Karpas-422 (cell line): ENCODE data around the gene GPR55. TPM values are rescaled to one million over a fixed set of nuclear protein-coding genes. Genes with fewer than 3 reads are reported as not detected.
A peak's percentile ranks its signal among the peaks of the same experiment; 100 is the strongest.

Source experiments
- DNase-seq: peaks from one replicate; pipeline ENCODE4 v3.0.0-alpha.2; 2015
- H2AFZ ChIP-seq: fragments of 200-600 bp; sonication (generic); 2 replicates; pipeline ENCODE4 v1.6.1; 2014; ENCODE audit warnings: antibody characterized with exemption, low read length, mixed read lengths
- H3K27ac ChIP-seq: fragments of 200-600 bp; sonication (generic); 2 replicates; pipeline ENCODE4 v1.5.1; 2014; ENCODE audit warnings: mild to moderate bottlenecking, low read length, moderate library complexity
- H3K27me3 ChIP-seq: fragments of 200-600 bp; sonication (generic); 2 replicates; pipeline ENCODE4 v1.6.1; 2014; ENCODE audit warnings: low read length, mixed read lengths
- H3K36me3 ChIP-seq: fragments of 200-600 bp; sonication (generic); 2 replicates; pipeline ENCODE4 v1.6.1; 2014; ENCODE audit warnings: low read length, mixed read lengths; ENCODE audit not compliant: insufficient read depth
- H3K4me1 ChIP-seq: fragments of 200-600 bp; sonication (generic); 2 replicates; pipeline ENCODE4 v1.6.1; 2014; ENCODE audit warnings: mild to moderate bottlenecking, low read length, mixed read lengths
- H3K4me2 ChIP-seq: fragments of 200-600 bp; sonication (generic); 2 replicates; pipeline ENCODE4 v1.6.1; 2014; ENCODE audit warnings: low read length, low read depth, mild to moderate bottlenecking; ENCODE audit not compliant: poor library complexity, severe bottlenecking
- H3K4me3 ChIP-seq: fragments of 200-600 bp; sonication (generic); 2 replicates; pipeline ENCODE4 v1.5.1; 2014; ENCODE audit warnings: mild to moderate bottlenecking, antibody characterized with exemption, low read length, mixed read lengths
- H3K79me2 ChIP-seq: fragments of 200-600 bp; sonication (generic); 2 replicates; pipeline ENCODE4 v1.6.1; 2014; ENCODE audit warnings: mild to moderate bottlenecking, low read length, mixed read lengths
- H3K9ac ChIP-seq: fragments of 200-600 bp; sonication (generic); 2 replicates; pipeline ENCODE4 v1.6.0; 2014; ENCODE audit warnings: low read length
- H3K9me2 ChIP-seq: fragments of 200-600 bp; sonication (generic), shearing (Covaris generic); replicated peaks from 2 replicates; pipeline ENCODE4 v1.6.0; 2014; ENCODE audit warnings: mild to moderate bottlenecking, low read length, moderate library complexity; ENCODE audit not compliant: insufficient read depth
- H3K9me3 ChIP-seq: fragments of 300-700, 200-600 bp; sonication (generic); 2 replicates; pipeline ENCODE4 v1.6.1; 2014; ENCODE audit warnings: low read length, mixed read lengths
- H4K20me1 ChIP-seq: fragments of 200-600 bp; sonication (generic); 2 replicates; pipeline ENCODE4 v1.6.1; 2014; ENCODE audit warnings: mild to moderate bottlenecking, antibody characterized with exemption, low read length, low read depth; ENCODE audit not compliant: insufficient read depth
- total RNA-seq: library from RNA; depleted of rRNA; stranded (reverse); fragments of >200 nt; shearing (Covaris generic); gene quantifications from 2 replicates; pipeline ENCODE4 v1.2.3, GENCODE V29; 2014; ENCODE audit warnings: low replicate concordance

Gene GPR55
- total RNA-seq, 1 experiment from 2014 or later, result 9.5 TPM

DNA sequence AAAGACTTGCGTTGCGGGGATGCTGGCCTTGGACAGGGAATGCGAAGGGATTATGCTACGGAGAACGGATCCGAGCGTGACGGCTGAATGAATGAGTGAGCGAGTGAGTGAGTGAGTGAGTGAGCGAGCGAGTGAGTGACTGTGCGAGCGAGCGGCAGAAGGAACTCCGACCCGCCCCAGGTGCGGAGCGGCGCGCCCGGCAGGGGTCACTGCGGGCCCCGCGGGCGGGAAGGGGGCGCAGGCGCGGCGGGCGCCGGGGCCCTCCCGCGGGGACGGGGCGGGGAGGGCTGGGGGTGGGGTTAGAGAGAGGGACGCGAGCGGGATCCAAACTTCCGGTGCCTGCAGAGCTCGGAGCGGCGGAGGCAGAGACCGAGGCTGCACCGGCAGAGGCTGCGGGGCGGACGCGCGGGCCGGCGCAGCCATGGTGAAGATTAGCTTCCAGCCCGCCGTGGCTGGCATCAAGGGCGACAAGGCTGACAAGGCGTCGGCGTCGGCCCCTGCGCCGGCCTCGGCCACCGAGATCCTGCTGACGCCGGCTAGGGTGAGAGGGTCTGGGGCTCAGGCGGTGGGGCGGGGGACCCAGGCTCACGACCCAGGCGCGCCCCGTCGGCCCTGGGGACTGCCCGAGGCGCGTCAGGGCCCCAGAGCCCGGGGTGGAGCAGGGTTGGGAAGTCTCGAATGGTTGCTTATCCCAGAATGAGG lies 60.3 kb downstream of the GPR55 start, which contains the start of gene ITM2C:
Gene ITM2C (plus strand): TSS at position 338 of the 702 bp plus-strand sequence. CDS start 84 bp downstream, at position 422.
- DNase-seq, result no peak
- no peaks in the 10 kb centered on the region for H3K9me3 ChIP-seq
- no peak within 1 kb of the TSS for H3K27ac ChIP-seq
- H3K9ac ChIP-seq, result no peak within 1 kb of the TSS
- peaks cover 27% of the 10 kb centered on the region for H3K4me1 ChIP-seq
- no peaks in the 10 kb centered on the region for H4K20me1 ChIP-seq
- no peaks in the 10 kb centered on the region for H3K79me2 ChIP-seq
- no peaks in the 10 kb centered on the region for H3K36me3 ChIP-seq
- H3K4me3 ChIP-seq, result no peak within 1 kb of the TSS
- H2AFZ ChIP-seq, result no peak within 1 kb of the TSS
- H3K27me3 ChIP-seq, result no peaks in the 10 kb centered on the region
- H3K9me2 ChIP-seq, result no peaks in the 10 kb centered on the region
- H3K4me2 ChIP-seq, result no peak within 1 kb of the TSS

DNA sequence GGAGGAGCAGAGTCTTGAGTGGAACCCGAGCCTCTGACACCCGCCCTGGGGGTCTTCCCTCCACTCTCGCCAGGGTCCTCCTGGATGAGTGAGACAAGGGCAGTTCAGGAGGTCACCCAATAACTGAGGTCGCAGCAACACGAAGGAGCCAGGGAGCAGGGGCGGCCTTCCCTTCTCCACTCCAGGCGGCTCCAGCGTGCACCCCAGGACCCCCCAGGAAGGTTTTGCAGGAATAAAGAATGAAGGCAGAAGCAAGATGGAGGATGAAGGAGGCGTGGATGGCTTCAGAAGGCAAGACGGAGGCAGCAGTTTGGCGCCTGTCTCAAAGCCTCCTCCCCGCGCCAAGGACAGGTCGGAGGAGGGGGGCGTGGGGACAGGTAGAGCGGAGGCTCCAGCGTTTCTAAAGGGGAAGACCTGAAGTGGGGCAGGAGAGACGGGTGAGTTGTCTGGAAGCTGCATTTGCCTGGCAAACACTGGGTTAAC lies 60.9 kb downstream of the GPR55 start:
- Histone ChIP-seq H3K27ac (no peak overlapping the region), H3K36me3 (no peaks in the 10 kb centered on the region), H3K4me3 (no peak overlapping the region), H3K9me3 (no peaks in the 10 kb centered on the region), H3K4me1 (peaks cover 24% of the 10 kb centered on the region), H3K27me3 (no peaks in the 10 kb centered on the region), H3K79me2 (no peaks in the 10 kb centered on the region), H2AFZ (no peak overlapping the region), H3K9me2 (no peaks in the 10 kb centered on the region), H3K9ac (no peak overlapping the region), H4K20me1 (no peaks in the 10 kb centered on the region), H3K4me2 (no peak overlapping the region)
- DNase-seq, result no peak

DNA sequence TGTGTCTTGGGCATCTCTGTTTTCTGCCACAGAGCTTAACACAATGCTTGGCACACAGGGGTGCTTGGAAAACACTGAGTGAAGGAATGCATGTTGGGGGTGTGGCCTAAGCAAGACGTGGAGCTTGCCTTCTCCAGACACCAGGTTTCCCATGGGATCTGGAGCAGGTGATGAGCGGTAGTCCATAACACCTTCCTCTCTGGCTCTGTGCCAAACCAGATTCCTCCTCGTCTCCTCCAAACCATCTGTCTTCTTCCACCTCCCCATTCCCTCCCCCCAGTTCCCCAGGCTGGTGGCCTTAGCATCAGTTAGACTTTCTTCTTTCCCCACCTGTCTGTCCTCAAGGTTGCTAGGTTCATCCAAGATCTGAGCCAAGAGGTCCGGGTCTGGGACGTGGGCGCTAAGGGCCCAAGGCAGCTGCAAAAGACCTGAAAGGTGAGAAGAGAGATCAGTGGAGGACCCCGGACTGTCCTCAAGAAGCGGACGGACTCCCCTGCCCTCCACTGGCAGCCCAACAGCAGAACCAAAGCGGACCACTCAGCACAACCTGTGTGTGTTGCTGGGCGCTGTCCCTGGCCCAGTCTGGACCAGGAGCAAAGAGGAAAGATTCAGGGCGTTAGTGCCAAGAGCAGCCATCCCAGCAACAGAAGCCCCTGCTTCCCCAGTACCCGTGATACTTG lies 61.5 kb downstream of the GPR55 start:
- Histone ChIP-seq H3K9me2 (no peaks in the 10 kb centered on the region), H3K27ac (no peak overlapping the region), H3K4me1 (peaks cover 24% of the 10 kb centered on the region), H3K4me3 (no peak overlapping the region), H3K4me2 (no peak overlapping the region), H4K20me1 (no peaks in the 10 kb centered on the region), H3K79me2 (no peaks in the 10 kb centered on the region), H2AFZ (no peak overlapping the region), H3K27me3 (no peaks in the 10 kb centered on the region), H3K9me3 (no peaks in the 10 kb centered on the region), H3K9ac (no peak overlapping the region), H3K36me3 (no peaks in the 10 kb centered on the region)
- no peak for DNase-seq

DNA sequence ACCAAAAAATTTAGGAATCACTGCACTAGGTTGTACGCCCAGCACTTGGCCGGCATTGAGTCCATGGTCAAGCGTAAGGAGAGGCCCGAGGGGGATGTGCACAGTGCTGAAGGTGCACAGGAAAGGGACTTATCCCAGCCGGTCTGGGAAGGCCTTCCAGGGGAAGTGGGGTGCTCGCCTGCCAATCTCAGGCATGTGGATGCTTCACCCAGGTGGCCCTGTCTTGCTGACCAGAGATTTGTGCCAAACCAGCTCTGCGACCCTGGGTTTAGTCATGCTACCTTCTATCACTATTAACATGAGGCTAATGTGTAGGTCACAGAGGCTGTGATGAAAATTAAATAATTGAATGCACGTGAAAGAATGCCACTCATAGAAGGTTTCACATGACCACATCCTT lies 62.0 kb downstream of the GPR55 start:
- H3K4me1 ChIP-seq, result peaks cover 24% of the 10 kb centered on the region
- H3K9me3 ChIP-seq, result no peaks in the 10 kb centered on the region
- H3K27ac ChIP-seq, result no peak overlapping the region
- no peak overlapping the region for H3K4me2 ChIP-seq
- no peaks in the 10 kb centered on the region for H4K20me1 ChIP-seq
- H3K4me3 ChIP-seq, result no peak overlapping the region
- H3K9ac ChIP-seq, result no peak overlapping the region
- no peaks in the 10 kb centered on the region for H3K36me3 ChIP-seq
- no peaks in the 10 kb centered on the region for H3K79me2 ChIP-seq
- no peak overlapping the region for H2AFZ ChIP-seq
- no peaks in the 10 kb centered on the region for H3K9me2 ChIP-seq
- no peak for DNase-seq
- no peaks in the 10 kb centered on the region for H3K27me3 ChIP-seq

DNA sequence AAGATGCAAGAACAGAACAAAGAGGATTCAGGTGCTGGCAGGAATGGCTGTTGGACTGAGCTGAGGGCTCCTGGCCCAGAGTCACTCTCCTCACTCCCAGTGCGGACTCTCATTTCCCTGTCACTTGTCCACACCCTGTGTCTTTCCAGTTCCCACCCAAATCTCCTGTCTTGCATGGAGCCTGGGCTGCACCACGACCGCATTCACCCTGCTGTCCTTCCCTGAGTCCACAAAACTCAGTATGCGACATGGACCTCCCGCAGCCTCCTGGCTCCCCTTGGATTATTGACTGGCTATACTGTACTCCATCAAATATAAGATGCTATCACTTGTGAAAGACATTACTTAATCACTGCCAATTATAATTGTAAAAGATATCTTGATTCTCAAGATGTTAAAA lies 62.8 kb downstream of the GPR55 start:
- Histone ChIP-seq H2AFZ (no peak overlapping the region), H3K9me3 (no peaks in the 10 kb centered on the region), H3K4me2 (peak overlapping the region; percentile 56), H3K4me3 (peak overlapping the region; percentile 30; the same call in 1 of the 2 replicates), H3K9me2 (no peaks in the 10 kb centered on the region), H4K20me1 (no peaks in the 10 kb centered on the region), H3K9ac (peak overlapping the region; percentile 17; the same call in 1 of the 2 replicates), H3K36me3 (no peaks in the 10 kb centered on the region), H3K4me1 (peaks cover 23% of the 10 kb centered on the region), H3K27me3 (no peaks in the 10 kb centered on the region), H3K27ac (no peak overlapping the region), H3K79me2 (no peaks in the 10 kb centered on the region)
- no peak for DNase-seq

DNA sequence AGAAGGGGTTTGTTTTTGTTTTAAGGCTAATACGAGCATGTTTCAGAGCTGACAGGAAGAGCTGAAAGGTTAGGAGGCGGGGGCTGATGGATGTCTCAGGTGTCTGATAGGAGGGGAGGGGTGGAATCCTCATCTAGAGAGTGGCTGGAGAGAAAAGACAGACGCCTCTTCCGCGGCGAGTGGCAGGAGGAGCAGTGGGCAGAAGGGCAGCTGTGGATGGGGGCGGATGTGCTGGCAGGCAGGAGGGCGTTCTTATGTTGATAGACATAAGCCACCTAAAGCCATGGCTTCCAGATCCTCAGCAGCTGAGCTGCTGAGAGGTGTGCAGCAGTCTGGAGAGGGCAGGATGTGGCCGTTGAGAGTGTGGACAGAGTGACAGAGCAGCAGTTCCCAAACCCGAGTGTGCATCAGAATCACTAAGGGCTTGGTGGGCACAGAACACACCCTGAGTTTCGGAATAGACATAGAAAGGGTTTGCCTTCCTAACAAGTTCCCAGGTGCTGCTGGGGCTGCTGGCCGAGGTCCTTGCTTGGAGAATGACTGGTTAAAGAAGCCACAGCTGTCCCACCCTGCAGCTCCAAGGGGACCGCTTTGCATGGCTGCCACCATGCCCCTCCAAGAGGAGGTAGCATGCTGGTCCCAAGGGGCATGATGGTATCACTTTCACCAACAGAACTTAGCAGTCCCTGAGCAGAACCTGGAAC lies 63.3 kb downstream of the GPR55 start:
- DNase-seq, result no peak
- no peaks in the 10 kb centered on the region for H3K27me3 ChIP-seq

More for the DNA sequence above, 63.3 kb downstream of the GPR55 start:
- H4K20me1 ChIP-seq, result no peaks in the 10 kb centered on the region
- peak overlapping the region; percentile 56 for H3K4me2 ChIP-seq
- H3K9me3 ChIP-seq, result no peaks in the 10 kb centered on the region
- no peaks in the 10 kb centered on the region for H3K9me2 ChIP-seq
- H3K36me3 ChIP-seq, result no peaks in the 10 kb centered on the region
- peak overlapping the region; percentile 17 for H3K9ac ChIP-seq
- H3K27ac ChIP-seq, result no peak overlapping the region
- peak overlapping the region; percentile 34 for H2AFZ ChIP-seq
- no peaks in the 10 kb centered on the region for H3K79me2 ChIP-seq
- H3K4me1 ChIP-seq, result peaks cover 18% of the 10 kb centered on the region
- peak overlapping the region; percentile 30; the same call in 1 of the 2 replicates for H3K4me3 ChIP-seq
